Measurements from ENCODE around the gene SMARCD3.

Gene SMARCD3

DNA sequence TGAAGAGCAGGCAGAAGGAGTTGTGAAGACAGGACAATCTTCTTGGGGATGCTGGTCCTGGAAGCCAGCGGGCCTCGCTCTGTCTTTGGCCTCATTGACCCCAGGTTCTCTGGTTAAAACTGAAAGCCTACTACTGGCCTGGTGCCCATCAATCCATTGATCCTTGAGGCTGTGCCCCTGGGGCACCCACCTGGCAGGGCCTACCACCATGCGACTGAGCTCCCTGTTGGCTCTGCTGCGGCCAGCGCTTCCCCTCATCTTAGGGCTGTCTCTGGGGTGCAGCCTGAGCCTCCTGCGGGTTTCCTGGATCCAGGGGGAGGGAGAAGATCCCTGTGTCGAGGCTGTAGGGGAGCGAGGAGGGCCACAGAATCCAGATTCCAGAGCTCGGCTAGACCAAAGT, 14.7 kb downstream of the SMARCD3 start:
- H3K4me1 ChIP-seq (ENCODE audit: control insufficient read depth, insufficient read depth, low read length, poor library complexity, severe bottlenecking), result peaks cover 6% of the 10 kb centered on the region
- H3K4me3 ChIP-seq (ENCODE audit: extremely low read depth, insufficient read depth, low read length, poor library complexity, severe bottlenecking), result peak overlapping the region; percentile 82
- peaks cover 50% of the 10 kb centered on the region for H3K36me3 ChIP-seq (ENCODE audit: control insufficient read depth, insufficient read depth, low read length)
- no peak overlapping the region for H3K27ac ChIP-seq (ENCODE audit: low read depth, low read length, severe bottlenecking)
- no peaks in the 10 kb centered on the region for H3K9me3 ChIP-seq (ENCODE audit: control insufficient read depth, low read length)
- WGBS, 2 experiments (ENCODE audit: insufficient coverage in 2 of 2), result 89 to 90% methylated on average over 4 to 7 of the region's 9 CpGs

DNA sequence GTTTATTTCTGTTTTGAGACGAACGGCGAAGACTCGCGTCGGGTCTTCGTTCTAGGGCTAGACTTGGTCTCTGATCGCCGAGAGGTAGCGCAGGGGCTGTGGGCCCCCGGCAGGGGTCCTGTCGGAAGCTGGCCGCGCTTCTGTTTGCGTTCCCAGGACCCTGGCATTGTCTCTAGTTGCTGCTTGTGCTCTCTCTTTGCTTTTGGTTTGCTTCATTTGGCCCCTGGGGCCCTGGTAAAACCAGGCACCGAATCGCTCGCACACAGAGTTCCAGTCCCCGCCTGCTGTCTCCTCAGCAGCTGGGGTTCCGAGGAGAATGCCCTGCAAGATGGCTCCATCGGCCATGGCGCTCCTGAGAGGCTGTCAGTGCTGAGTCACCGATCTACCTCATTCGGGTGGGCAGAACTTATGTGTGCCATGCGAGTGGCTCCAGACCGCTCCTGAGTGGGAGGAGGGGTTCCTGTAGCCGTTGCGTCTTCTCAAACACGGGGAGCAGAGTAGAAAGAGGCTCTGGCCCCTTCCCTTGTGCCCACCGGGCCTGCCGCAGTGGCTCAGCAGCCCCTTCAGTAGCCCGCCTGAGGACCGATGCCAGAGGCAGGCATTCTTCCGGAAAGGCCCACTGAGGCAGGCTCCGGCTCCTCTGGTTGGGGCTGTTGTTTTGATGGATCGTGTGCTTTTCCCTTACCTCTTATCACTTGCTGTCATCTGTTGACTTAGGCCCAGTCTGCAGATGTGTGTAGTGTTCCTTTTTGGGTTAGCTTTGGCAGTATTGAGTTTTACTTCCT, 15.4 kb downstream of the SMARCD3 start:
- 13 to 15% methylated on average over 34 to 35 of the region's 36 CpGs for WGBS, 2 experiments (ENCODE audit: insufficient coverage in 2 of 2)
- no peaks in the 10 kb centered on the region for H3K9me3 ChIP-seq (ENCODE audit: control insufficient read depth, low read length)
- peaks cover 9% of the 10 kb centered on the region for H3K4me1 ChIP-seq (ENCODE audit: control insufficient read depth, insufficient read depth, low read length, poor library complexity, severe bottlenecking)
- H3K36me3 ChIP-seq (ENCODE audit: control insufficient read depth, insufficient read depth, low read length), result peaks cover 43% of the 10 kb centered on the region
- H3K27ac ChIP-seq (ENCODE audit: low read depth, low read length, severe bottlenecking), result peak overlapping the region; percentile 61
- peak overlapping the region; percentile 82 for H3K4me3 ChIP-seq (ENCODE audit: extremely low read depth, insufficient read depth, low read length, poor library complexity, severe bottlenecking)

DNA sequence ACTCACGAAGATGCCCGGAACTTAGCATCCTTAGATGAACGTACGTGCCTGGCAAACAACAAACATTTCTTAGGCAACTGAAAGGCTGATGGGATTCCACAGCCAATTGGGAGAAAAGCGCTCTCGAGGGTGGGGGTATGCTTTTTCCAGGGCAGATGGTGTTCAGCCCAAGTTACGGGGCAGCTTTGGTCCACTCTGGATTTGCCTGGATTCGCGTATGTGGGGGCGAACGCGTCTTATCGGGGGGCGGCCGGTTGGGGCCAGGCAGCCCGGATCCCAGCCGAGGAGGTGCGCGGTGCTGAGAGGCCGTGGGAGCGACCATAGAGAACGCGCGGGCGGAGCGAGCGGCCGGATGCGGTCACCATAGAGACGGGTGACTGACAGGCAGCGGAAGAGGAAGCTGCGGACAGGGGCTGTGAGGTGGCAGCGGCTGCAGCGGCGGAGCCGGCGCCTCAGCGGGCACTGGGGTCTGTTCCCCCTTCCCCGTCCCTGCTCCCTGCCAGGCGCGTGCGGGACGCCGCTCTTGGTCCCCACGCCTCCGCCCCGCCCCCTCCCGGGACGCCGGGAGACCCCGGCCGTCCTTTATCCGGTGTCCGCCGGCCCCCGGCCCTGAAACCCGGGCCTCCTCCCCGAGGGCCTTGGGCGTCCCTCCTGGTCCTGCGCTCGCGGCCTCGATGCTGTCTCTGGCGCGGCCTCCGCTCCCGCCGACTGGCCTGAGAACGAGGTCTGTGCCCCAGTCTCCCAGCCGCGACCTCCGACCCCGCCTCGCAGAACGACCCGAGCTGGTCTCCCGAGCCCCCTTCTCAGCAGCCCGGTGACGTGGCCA, 16.2 kb downstream of the SMARCD3 start, which contains the start of gene CHPF2:
TSS of gene CHPF2 (plus strand) at position 393 of the 826 bp plus-strand sequence. CDS start 1,529 bp downstream, outside the sequence.
- Histone ChIP-seq H3K27ac (ENCODE audit: low read depth, low read length, severe bottlenecking) (peak within 1 kb of the TSS; percentile 61), H3K4me3 (ENCODE audit: extremely low read depth, insufficient read depth, low read length, poor library complexity, severe bottlenecking) (peak within 1 kb of the TSS; percentile 82), H3K9me3 (ENCODE audit: control insufficient read depth, low read length) (no peaks in the 10 kb centered on the region), H3K4me1 (ENCODE audit: control insufficient read depth, insufficient read depth, low read length, poor library complexity, severe bottlenecking) (peaks cover 13% of the 10 kb centered on the region), H3K36me3 (ENCODE audit: control insufficient read depth, insufficient read depth, low read length) (peaks cover 35% of the 10 kb centered on the region)
- WGBS, 2 experiments (ENCODE audit: insufficient coverage in 2 of 2), result 1% methylated on average over 55 to 77 of the region's 79 CpGs

DNA sequence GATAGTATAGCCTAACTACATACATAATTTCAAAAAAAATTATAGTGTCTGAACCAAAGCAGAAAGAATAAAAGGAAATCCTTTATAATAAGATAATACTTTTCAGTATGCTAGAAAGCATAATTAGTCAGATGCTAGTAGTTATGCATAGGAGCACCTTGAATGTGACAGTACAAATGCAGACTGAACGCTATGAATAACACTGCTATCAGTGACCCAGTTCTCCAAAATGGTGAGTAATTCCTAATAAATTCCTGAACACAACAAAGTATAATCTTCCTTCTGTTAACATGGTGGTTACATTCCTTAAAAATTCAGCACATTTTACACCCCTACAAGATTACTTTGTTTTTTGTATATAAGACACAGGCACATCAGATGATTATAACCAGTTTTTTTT, 17.4 kb downstream of the SMARCD3 start:
- Histone ChIP-seq H3K36me3 (ENCODE audit: control insufficient read depth, insufficient read depth, low read length) (peaks cover 23% of the 10 kb centered on the region), H3K4me3 (ENCODE audit: extremely low read depth, insufficient read depth, low read length, poor library complexity, severe bottlenecking) (no peak overlapping the region), H3K4me1 (ENCODE audit: control insufficient read depth, insufficient read depth, low read length, poor library complexity, severe bottlenecking) (peaks cover 14% of the 10 kb centered on the region), H3K27ac (ENCODE audit: low read depth, low read length, severe bottlenecking) (no peak overlapping the region), H3K9me3 (ENCODE audit: control insufficient read depth, low read length) (no peaks in the 10 kb centered on the region)
- no CpG with 5 or more reads among the region's 1 CpG for WGBS, 2 experiments (ENCODE audit: insufficient coverage in 2 of 2)

DNA sequence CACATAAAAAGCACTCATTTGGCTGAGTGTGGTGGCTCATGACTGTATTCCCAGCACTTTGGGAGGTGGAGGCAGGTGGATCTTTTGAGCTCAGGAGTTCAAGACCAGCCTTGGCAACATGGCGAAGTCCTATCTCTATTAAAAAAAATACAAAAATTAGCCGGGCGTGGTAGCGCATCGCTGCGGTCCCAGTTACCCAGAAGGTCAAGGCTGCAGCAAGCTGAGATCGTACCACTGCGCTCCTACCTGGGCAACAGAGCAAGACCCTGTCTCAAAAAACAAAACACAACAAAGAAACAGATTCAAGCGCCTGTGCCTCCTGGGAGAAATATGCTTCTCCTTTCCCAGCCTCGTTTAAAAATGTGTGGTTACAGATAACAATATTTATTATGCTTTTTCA, 19.2 kb downstream of the SMARCD3 start:
- H3K36me3 ChIP-seq (ENCODE audit: control insufficient read depth, insufficient read depth, low read length), result peaks cover 14% of the 10 kb centered on the region
- 88 to 98% methylated on average over 7 to 8 of the region's 10 CpGs for WGBS, 2 experiments (ENCODE audit: insufficient coverage in 2 of 2)
- peaks cover 21% of the 10 kb centered on the region for H3K4me1 ChIP-seq (ENCODE audit: control insufficient read depth, insufficient read depth, low read length, poor library complexity, severe bottlenecking)
- H3K27ac ChIP-seq (ENCODE audit: low read depth, low read length, severe bottlenecking), result no peak overlapping the region
- H3K9me3 ChIP-seq (ENCODE audit: control insufficient read depth, low read length), result no peaks in the 10 kb centered on the region
- no peak overlapping the region for H3K4me3 ChIP-seq (ENCODE audit: extremely low read depth, insufficient read depth, low read length, poor library complexity, severe bottlenecking)

GRCh38 chr7:151228024-151228866, 20.2 kb downstream of the SMARCD3 start:
- H3K4me3 ChIP-seq (ENCODE audit: extremely low read depth, insufficient read depth, low read length, poor library complexity, severe bottlenecking), result peak overlapping the region; percentile 88
- peak overlapping the region; percentile 94 for H3K27ac ChIP-seq (ENCODE audit: low read depth, low read length, severe bottlenecking)
- H3K36me3 ChIP-seq (ENCODE audit: control insufficient read depth, insufficient read depth, low read length), result peaks cover 19% of the 10 kb centered on the region
- 85 to 88% methylated on average over 10 of the region's 10 CpGs for WGBS, 2 experiments (ENCODE audit: insufficient coverage in 2 of 2)
- H3K4me1 ChIP-seq (ENCODE audit: control insufficient read depth, insufficient read depth, low read length, poor library complexity, severe bottlenecking), result peaks cover 15% of the 10 kb centered on the region
- no peaks in the 10 kb centered on the region for H3K9me3 ChIP-seq (ENCODE audit: control insufficient read depth, low read length)

DNA sequence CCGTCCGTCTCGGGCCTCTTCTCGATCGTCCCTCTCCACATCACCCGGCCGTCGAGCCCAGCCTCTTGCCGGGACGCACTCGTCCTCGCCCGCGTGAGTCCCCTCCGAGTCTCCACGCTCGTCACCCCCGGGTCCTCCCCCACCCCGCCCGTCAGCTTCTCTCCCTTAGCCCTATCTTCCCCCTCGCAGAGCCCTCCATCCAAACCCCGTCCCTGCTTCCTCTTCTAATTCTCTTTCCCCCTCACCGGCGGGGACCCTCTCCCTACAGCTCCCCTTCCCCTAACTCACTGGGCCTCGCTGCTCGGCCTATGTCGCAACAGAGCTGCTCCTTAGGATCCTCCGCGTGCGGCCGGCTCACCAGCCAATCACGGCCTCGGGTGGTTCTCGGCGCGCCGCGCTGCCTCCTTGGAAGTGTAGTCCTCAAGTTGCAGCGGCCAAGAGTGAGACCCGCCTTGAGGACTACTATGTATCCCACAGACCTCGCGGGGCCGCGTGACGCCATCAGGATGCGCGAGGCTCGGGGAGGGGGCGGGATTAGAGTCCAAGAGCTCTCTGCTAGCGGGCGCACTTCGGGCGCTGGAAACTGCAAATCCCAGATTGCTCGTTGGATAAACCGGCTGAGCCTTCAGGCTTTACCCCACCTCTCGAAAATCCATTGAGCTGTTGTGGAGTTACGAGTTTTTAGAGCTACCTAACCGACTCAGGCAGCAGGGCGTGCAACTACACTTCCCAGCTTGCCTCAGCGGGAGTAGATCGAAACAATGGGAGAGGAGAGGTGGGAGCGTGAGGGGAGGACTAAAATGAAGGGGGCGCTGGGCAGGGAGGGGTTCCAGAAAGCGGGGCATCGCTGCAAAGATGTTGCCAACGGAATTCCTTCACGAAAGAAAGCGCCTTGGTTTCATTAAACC, 21.4 kb downstream of the SMARCD3 start, which contains the start of gene ABCF2:
TSS of gene ABCF2 (minus strand) at position 331 of the 908 bp plus-strand sequence. CDS start 747 bp downstream, outside the sequence.
- Histone ChIP-seq H3K9me3 (ENCODE audit: control insufficient read depth, low read length) (no peaks in the 10 kb centered on the region), H3K4me3 (ENCODE audit: extremely low read depth, insufficient read depth, low read length, poor library complexity, severe bottlenecking) (peak within 1 kb of the TSS; percentile 88), H3K27ac (ENCODE audit: low read depth, low read length, severe bottlenecking) (peak within 1 kb of the TSS; percentile 94), H3K36me3 (ENCODE audit: control insufficient read depth, insufficient read depth, low read length) (peaks cover 30% of the 10 kb centered on the region), H3K4me1 (ENCODE audit: control insufficient read depth, insufficient read depth, low read length, poor library complexity, severe bottlenecking) (peaks cover 15% of the 10 kb centered on the region)
- WGBS, 2 experiments (ENCODE audit: insufficient coverage in 2 of 2), result 0% methylated on average over 54 to 63 of the region's 68 CpGs

- H3K27ac ChIP-seq (ENCODE audit: low read depth, low read length, severe bottlenecking), result peak overlapping the region; percentile 48
- H3K4me3 ChIP-seq (ENCODE audit: extremely low read depth, insufficient read depth, low read length, poor library complexity, severe bottlenecking), result peak overlapping the region; percentile 88
- H3K4me1 ChIP-seq (ENCODE audit: control insufficient read depth, insufficient read depth, low read length, poor library complexity, severe bottlenecking), result peaks cover 15% of the 10 kb centered on the region
- H3K9me3 ChIP-seq (ENCODE audit: control insufficient read depth, low read length), result no peaks in the 10 kb centered on the region
- H3K36me3 ChIP-seq (ENCODE audit: control insufficient read depth, insufficient read depth, low read length), result peaks cover 36% of the 10 kb centered on the region
- 0 to 2% methylated on average over 15 of the region's 15 CpGs for WGBS, 2 experiments (ENCODE audit: insufficient coverage in 2 of 2)
Observed at GRCh38 chr7:151226560-151226874, 22.0 kb downstream of the SMARCD3 start.

GRCh38 chr7:151225948-151226510, 22.5 kb downstream of the SMARCD3 start:
- Histone ChIP-seq H3K9me3 (ENCODE audit: control insufficient read depth, low read length) (no peaks in the 10 kb centered on the region), H3K4me3 (ENCODE audit: extremely low read depth, insufficient read depth, low read length, poor library complexity, severe bottlenecking) (peak overlapping the region; percentile 88), H3K36me3 (ENCODE audit: control insufficient read depth, insufficient read depth, low read length) (peaks cover 41% of the 10 kb centered on the region), H3K27ac (ENCODE audit: low read depth, low read length, severe bottlenecking) (no peak overlapping the region), H3K4me1 (ENCODE audit: control insufficient read depth, insufficient read depth, low read length, poor library complexity, severe bottlenecking) (peaks cover 15% of the 10 kb centered on the region)
- whole genome bisulfite sequencing, 2 experiments (ENCODE audit: insufficient coverage in 2 of 2), result 72 to 91% methylated on average over 5 to 7 of the region's 8 CpGs

Data from mesodermal cell (in vitro differentiated cells).